ENCODE data around the gene ZDHHC7. TPM values are rescaled to one million over a fixed set of nuclear protein-coding genes. Genes with fewer than 3 reads are reported as not detected.
"Not testable (repeated sequence)": the region's sequence is repeated elsewhere in the genome, so short reads cannot be mapped to it uniquely, and the experiment has no call there.

ZDHHC7 gene
- total and polyA plus RNA-seq, 4 experiments from 2014 or later = 27.1 to 40.2 (median 34.7) TPM

- Histone ChIP-seq H3K36me3 (ENCODE audit: insufficient read depth, low read length) (no peaks in the 10 kb centered on the region), H3K4me3 (ENCODE audit: low read length in 2 of 2) (peak overlapping the region; percentile 24 to 59), H3K27ac (ENCODE audit: low read depth, low read length) (peak overlapping the region; percentile 57), H3K27me3 (ENCODE audit: insufficient read depth, low read length) (no peaks in the 10 kb centered on the region), H3K9me3 (ENCODE audit: control insufficient read depth in 1 of 2, low read length in 2 of 2) (no peaks in the 10 kb centered on the region), H3K4me1 (ENCODE audit: insufficient read depth, low read length) (peaks cover 43% of the 10 kb centered on the region)
- H3K27ac Mint-ChIP-seq = peak overlapping the region; percentile 84 to 98 (median 95)
- H3K36me3 Mint-ChIP-seq = no peaks in the 10 kb centered on the region
- peaks cover 33 to 47% (median 39%) of the 10 kb centered on the region in 4 donors for H3K4me1 Mint-ChIP-seq
- no peaks in the 10 kb centered on the region for H3K27me3 Mint-ChIP-seq
- ChIA-PET CTCF (ENCODE audit: partially characterized antibody) (interaction anchor here (0.7 to 2.9 kb wide), 11 partner anchors 12 to 85 kb away, joined by 3 to 41 read pairs (median 5); partner anchors contain the start of gene ZDHHC7), POLR2A (ENCODE audit: partially characterized antibody) (interaction anchor here (0.6 to 4.6 kb wide), 16 partner anchors 9 to 536 kb away, joined by 3 to 64 read pairs (median 3); partner anchors contain the start of genes KIAA0513 and ZDHHC7)
- peak overlapping the region; percentile 71 to 92 (median 84) for H3K4me3 Mint-ChIP-seq
- peak; percentile 81 to 94 (median 85) for DNase-seq
- intact Hi-C loops (cut with micrococcal nuclease) = loop anchor here (1.0 kb wide), 3 partner anchors 26 to 44 kb away; partner anchors contain the start of gene ZDHHC7
- no peaks in the 10 kb centered on the region for H3K9me3 Mint-ChIP-seq
Observed at GRCh38 chr16:85055493-85056210, 44.3 kb upstream of the ZDHHC7 start.

GRCh38 chr16:85054948-85055492 lies 43.7 kb upstream of the ZDHHC7 start:
- intact Hi-C loops (cut with micrococcal nuclease) = loop anchor here (1.0 kb wide), 3 partner anchors 26 to 44 kb away; partner anchors contain the start of gene ZDHHC7
- Histone ChIP-seq H3K9me3 (ENCODE audit: control insufficient read depth in 1 of 2, low read length in 2 of 2) (no peaks in the 10 kb centered on the region), H3K4me1 (ENCODE audit: insufficient read depth, low read length) (peaks cover 43% of the 10 kb centered on the region), H3K27ac (ENCODE audit: low read depth, low read length) (peak overlapping the region; percentile 57), H3K36me3 (ENCODE audit: insufficient read depth, low read length) (no peaks in the 10 kb centered on the region), H3K27me3 (ENCODE audit: insufficient read depth, low read length) (no peaks in the 10 kb centered on the region), H3K4me3 (ENCODE audit: low read length in 2 of 2) (peak overlapping the region in 1 of 2 donors; percentile 59)
- H3K9me3 Mint-ChIP-seq = no peaks in the 10 kb centered on the region
- H3K27ac Mint-ChIP-seq = peak overlapping the region; percentile 84 to 98 (median 95)
- CTCF ChIA-PET (ENCODE audit: partially characterized antibody) = interaction anchor here (1.5 to 2.9 kb wide), 7 partner anchors 24 to 84 kb away, joined by 3 to 41 read pairs (median 6); partner anchors contain the start of gene ZDHHC7
- DNase-seq = no peak
- H3K4me3 Mint-ChIP-seq = peak overlapping the region; percentile 71 to 92 (median 84)
- no peaks in the 10 kb centered on the region for H3K36me3 Mint-ChIP-seq
- POLR2A ChIA-PET (ENCODE audit: partially characterized antibody) = interaction anchor here (1.1 to 4.6 kb wide), 12 partner anchors 8 to 536 kb away, joined by 3 to 64 read pairs (median 4); partner anchors contain the start of genes KIAA0513 and ZDHHC7
- H3K4me1 Mint-ChIP-seq = peaks cover 33 to 47% (median 39%) of the 10 kb centered on the region in 4 donors
- H3K27me3 Mint-ChIP-seq = no peaks in the 10 kb centered on the region

GRCh38 chr16:85054321-85054720 lies 43.0 kb upstream of the ZDHHC7 start:
- DNase-seq; H3K4me3 ChIP-seq (ENCODE audit: low read length in 2 of 2); H3K27me3 Mint-ChIP-seq; H3K27me3 ChIP-seq (ENCODE audit: insufficient read depth, low read length); H3K9me3 ChIP-seq (ENCODE audit: control insufficient read depth in 1 of 2, low read length in 2 of 2); H3K36me3 Mint-ChIP-seq; H3K27ac ChIP-seq (ENCODE audit: low read depth, low read length); H3K4me3 Mint-ChIP-seq; H3K36me3 ChIP-seq (ENCODE audit: insufficient read depth, low read length); H3K9me3 Mint-ChIP-seq; intact Hi-C loops (cut with micrococcal nuclease): not testable (repeated sequence)
- POLR2A ChIA-PET (ENCODE audit: partially characterized antibody) = interaction anchor here (1.1 to 4.6 kb wide), 4 partner anchors 9 to 50 kb away, joined by 3 to 64 read pairs (median 18); partner anchors contain the start of genes KIAA0513 and ZDHHC7
- H3K27ac Mint-ChIP-seq = peak overlapping the region in 5 of 7 donors; percentile 42 to 98 (median 95)
- H3K4me1 ChIP-seq (ENCODE audit: insufficient read depth, low read length) = peaks cover 43% of the 10 kb centered on the region
- CTCF ChIA-PET (ENCODE audit: partially characterized antibody) = interaction anchor here (1.1 to 1.9 kb wide), 3 partner anchors 24 to 51 kb away, joined by 3 to 6 read pairs (median 5); no protein-coding TSS in a partner anchor
- peaks cover 34 to 43% (median 39%) of the 10 kb centered on the region in 4 donors for H3K4me1 Mint-ChIP-seq

GRCh38 chr16:85052536-85052935 lies 41.2 kb upstream of the ZDHHC7 start:
- H3K27me3 ChIP-seq (ENCODE audit: insufficient read depth, low read length) = no peaks in the 10 kb centered on the region
- H3K27ac Mint-ChIP-seq = peak overlapping the region in 1 of 7 donors; percentile 31
- H3K4me1 ChIP-seq (ENCODE audit: insufficient read depth, low read length) = peaks cover 33% of the 10 kb centered on the region
- DNase-seq = no peak
- POLR2A ChIA-PET (ENCODE audit: partially characterized antibody) = interaction anchor here (4.6 kb wide), 1 partner anchor 25 kb away, joined by 64 read pairs; the partner anchor contains the start of gene KIAA0513
- H3K4me3 Mint-ChIP-seq = no peak overlapping the region
- H3K4me3 ChIP-seq (ENCODE audit: low read length in 2 of 2) = no peak overlapping the region
- intact Hi-C loops (cut with micrococcal nuclease) = no loop called here
- peaks cover 29 to 39% (median 33%) of the 10 kb centered on the region in 4 donors for H3K4me1 Mint-ChIP-seq
- H3K9me3 ChIP-seq (ENCODE audit: control insufficient read depth in 1 of 2, low read length in 2 of 2) = no peaks in the 10 kb centered on the region
- no peak overlapping the region for H3K27ac ChIP-seq (ENCODE audit: low read depth, low read length)
- peaks cover 0 to 2% of the 10 kb centered on the region in 2 donors for H3K36me3 Mint-ChIP-seq
- CTCF ChIA-PET (ENCODE audit: partially characterized antibody) = no interaction called here
- no peaks in the 10 kb centered on the region for H3K9me3 Mint-ChIP-seq
- H3K27me3 Mint-ChIP-seq = no peaks in the 10 kb centered on the region
- H3K36me3 ChIP-seq (ENCODE audit: insufficient read depth, low read length) = no peaks in the 10 kb centered on the region

- peaks cover 0 to 2% of the 10 kb centered on the region in 2 donors for H3K36me3 Mint-ChIP-seq
Observed at GRCh38 chr16:85051683-85052082, 40.3 kb upstream of the ZDHHC7 start.

GRCh38 chr16:85051067-85051581 lies 39.8 kb upstream of the ZDHHC7 start:
- H3K27ac ChIP-seq (ENCODE audit: low read depth, low read length) = no peak overlapping the region
- Mint-ChIP-seq H3K27me3 (no peaks in the 10 kb centered on the region), H3K4me3 (no peak overlapping the region), H3K36me3 (peaks cover 2 to 4% of the 10 kb centered on the region in 2 donors), H3K9me3 (no peaks in the 10 kb centered on the region), H3K27ac (peak overlapping the region in 2 of 7 donors; percentile 13 to 37), H3K4me1 (peaks cover 18 to 38% (median 21%) of the 10 kb centered on the region in 4 donors)
- no peaks in the 10 kb centered on the region for H3K36me3 ChIP-seq (ENCODE audit: insufficient read depth, low read length)
- POLR2A ChIA-PET (ENCODE audit: partially characterized antibody) = interaction anchor here (0.9 kb wide), 1 partner anchor 24 kb away, joined by 3 read pairs; the partner anchor contains the start of gene KIAA0513
- H3K4me1 ChIP-seq (ENCODE audit: insufficient read depth, low read length) = peaks cover 22% of the 10 kb centered on the region
- no peaks in the 10 kb centered on the region for H3K9me3 ChIP-seq (ENCODE audit: control insufficient read depth in 1 of 2, low read length in 2 of 2)
- intact Hi-C loops (cut with micrococcal nuclease) = no loop called here
- CTCF ChIA-PET (ENCODE audit: partially characterized antibody) = no interaction called here
- DNase-seq = no peak
- no peaks in the 10 kb centered on the region for H3K27me3 ChIP-seq (ENCODE audit: insufficient read depth, low read length)
- H3K4me3 ChIP-seq (ENCODE audit: low read length in 2 of 2) = no peak overlapping the region

More at GRCh38 chr16:85051683-85052082, 40.3 kb upstream of the ZDHHC7 start:
- Mint-ChIP-seq H3K4me1 (peaks cover 22 to 38% (median 25%) of the 10 kb centered on the region in 4 donors), H3K9me3 (no peaks in the 10 kb centered on the region), H3K27ac (peak overlapping the region in 2 of 7 donors; percentile 13 to 37), H3K27me3 (no peaks in the 10 kb centered on the region), H3K4me3 (no peak overlapping the region)
- Histone ChIP-seq H3K36me3 (ENCODE audit: insufficient read depth, low read length) (no peaks in the 10 kb centered on the region), H3K27me3 (ENCODE audit: insufficient read depth, low read length) (no peaks in the 10 kb centered on the region), H3K4me1 (ENCODE audit: insufficient read depth, low read length) (peaks cover 28% of the 10 kb centered on the region), H3K4me3 (ENCODE audit: low read length in 2 of 2) (no peak overlapping the region), H3K27ac (ENCODE audit: low read depth, low read length) (no peak overlapping the region), H3K9me3 (ENCODE audit: control insufficient read depth in 1 of 2, low read length in 2 of 2) (no peaks in the 10 kb centered on the region)
- no peak for DNase-seq
- POLR2A ChIA-PET (ENCODE audit: partially characterized antibody) = interaction anchor here (0.9 kb wide), 1 partner anchor 25 kb away, joined by 3 read pairs; the partner anchor contains the start of gene KIAA0513
- intact Hi-C loops (cut with micrococcal nuclease) = no loop called here
- CTCF ChIA-PET (ENCODE audit: partially characterized antibody) = no interaction called here

Measured in CD4-positive, alpha-beta memory T cell (primary cell).